GM13976 (cell line): ENCODE measurements around the gene TGFB2.

Experiments used
- DNase-seq: peaks from one replicate; pipeline ENCODE4 v3.0.0; 2012; ENCODE audit warnings: low spot score
- CTCF ChIP-seq: IDR thresholded peaks from 2 replicates; pipeline ENCODE4 v1.5.1; 2012; ENCODE audit warnings: borderline replicate concordance, mild to moderate bottlenecking; ENCODE audit not compliant: insufficient read depth; ENCODE audit errors: extremely low read depth, missing control alignments, control extremely low read depth
- in situ Hi-C: fragments of 300-500 bp; cut with MboI; formaldehyde crosslinking; loops from one replicate; pipeline ENCODE4 v1.12.0; 2022; ENCODE audit warnings: low sequenced_read_pairs, mixed read lengths, inconsistent platforms; ENCODE audit not compliant: unreplicated experiment

Gene TGFB2

GRCh38 chr1:218478336-218478735 is 133.2 kb downstream of the TGFB2 start:
- no peak for DNase-seq
- in situ Hi-C loops = no loop called here
- no peak for TF ChIP-seq CTCF

- DNase-seq = no peak
- in situ Hi-C loops = no loop called here
- TF ChIP-seq CTCF = no peak
These were observed 134.4 kb downstream of the TGFB2 start for GRCh38 chr1:218479436-218480115.

DNA sequence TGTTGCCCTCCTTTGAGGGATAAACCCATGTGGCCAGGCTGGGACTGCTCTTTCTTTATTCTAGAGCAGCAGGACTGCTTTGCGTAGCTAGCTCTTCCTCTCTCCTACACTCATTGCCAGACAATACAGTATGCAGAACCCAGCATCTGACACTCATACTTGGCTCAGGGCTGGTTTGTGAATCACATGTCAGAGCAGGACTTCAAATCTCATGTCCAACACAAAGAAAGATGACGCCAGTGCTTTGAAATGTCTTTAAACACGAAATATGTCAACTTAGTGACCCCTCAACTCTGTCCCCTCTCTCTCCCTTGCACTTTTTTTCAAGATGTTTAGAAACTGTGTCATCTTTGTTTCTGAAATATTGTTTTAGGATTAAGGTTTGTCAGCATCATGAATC is 135.0 kb downstream of the TGFB2 start:
- DNase-seq = no peak
- in situ Hi-C loops = no loop called here
- no peak for TF ChIP-seq CTCF

DNA sequence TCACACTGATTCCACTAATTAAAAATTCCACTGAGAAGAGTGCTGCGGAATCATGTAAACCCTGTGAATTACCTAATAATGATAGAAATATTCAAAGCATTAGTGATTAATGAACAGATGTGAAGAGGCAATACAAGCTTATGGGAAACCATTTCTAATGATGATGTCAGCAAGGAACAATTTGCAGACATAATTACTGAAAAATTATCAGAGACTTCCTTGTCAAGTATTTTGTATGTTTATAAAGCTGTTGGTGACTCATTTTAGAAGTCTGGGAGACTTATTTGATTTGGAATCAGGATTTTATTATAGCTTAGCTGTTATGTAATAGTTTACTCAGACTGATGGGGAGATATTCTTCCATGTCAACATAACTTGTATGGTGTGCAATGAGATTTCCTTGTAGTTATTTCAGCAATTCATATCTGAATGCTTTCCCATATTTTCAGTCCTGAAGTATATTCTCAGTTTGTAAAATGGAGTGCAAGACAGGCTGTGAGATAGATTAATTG is 135.5 kb downstream of the TGFB2 start:
- no peak for DNase-seq
- in situ Hi-C loops = no loop called here
- TF ChIP-seq CTCF = no peak

DNA sequence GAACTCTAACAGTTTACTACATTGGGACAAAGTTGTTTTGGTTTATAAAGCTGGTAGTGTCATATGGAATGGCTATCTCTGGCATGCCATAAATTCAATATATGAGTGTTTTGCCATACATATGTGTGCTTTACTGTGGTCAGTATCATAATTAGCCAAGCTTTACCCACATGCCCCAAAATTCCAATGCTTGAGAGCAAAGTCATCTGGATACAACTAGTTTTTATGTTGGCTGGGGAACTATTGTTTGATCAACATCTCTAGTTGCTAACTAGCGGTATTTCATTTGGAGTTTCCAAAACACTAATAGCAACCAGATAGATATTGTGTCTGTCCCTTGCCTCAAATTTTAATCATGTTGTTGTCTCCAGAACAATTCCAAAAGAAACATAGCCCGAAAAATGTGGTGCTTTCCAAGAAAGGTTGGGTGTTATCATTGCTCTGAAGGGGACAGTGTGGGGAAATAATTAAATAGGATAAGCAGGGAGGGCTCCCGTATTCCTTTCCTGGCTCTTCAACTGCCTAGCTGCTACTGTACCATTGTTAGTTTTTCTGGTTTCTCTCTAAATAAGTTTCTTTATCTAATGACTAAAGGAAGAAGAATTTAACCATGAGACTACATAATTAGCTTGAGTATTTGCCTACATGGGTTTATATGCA is 136.1 kb downstream of the TGFB2 start:
- no peak for DNase-seq
- in situ Hi-C loops = no loop called here
- no peak for TF ChIP-seq CTCF

DNA sequence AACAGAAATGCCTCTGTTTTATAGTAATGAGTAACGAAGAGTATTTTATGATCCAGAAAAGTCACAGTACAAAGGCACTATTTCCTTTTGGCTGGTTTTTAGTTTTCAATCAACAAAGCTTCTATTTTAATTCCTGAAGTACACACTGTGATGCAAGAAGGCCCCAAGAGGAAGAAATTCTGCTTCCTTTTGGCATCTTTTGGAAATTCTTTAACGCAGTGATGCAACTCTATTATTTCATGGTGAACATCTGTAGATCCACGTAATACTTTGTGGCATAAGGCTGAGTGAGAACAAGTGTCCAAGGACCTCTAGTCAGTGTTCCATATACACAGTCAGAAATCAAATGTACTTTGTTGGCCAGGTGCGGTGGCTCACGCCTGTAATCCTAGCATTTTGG is 137.5 kb downstream of the TGFB2 start:
- TF ChIP-seq CTCF = no peak
- no peak for DNase-seq
- in situ Hi-C loops = no loop called here
